H9 (cell line): Measurements from ENCODE around the gene BTN3A1. TPM values are rescaled to one million over a fixed set of nuclear protein-coding genes. Genes with fewer than 3 reads are reported as not detected.

Experiments used
- DNase-seq: peaks from one replicate; pipeline ENCODE4 v3.0.0-alpha.2; 2017
- H2AFZ ChIP-seq: one replicate; pipeline ENCODE4 v1.6.1; 2013; ENCODE audit warnings: mild to moderate bottlenecking, low read length, control low read depth, moderate library complexity
- H2AK5ac ChIP-seq: 2 replicates; pipeline ENCODE4 v1.6.1; 2013; ENCODE audit warnings: low read length, control low read depth, mixed read lengths; ENCODE audit not compliant: insufficient read length
- H2BK120ac ChIP-seq: one replicate; pipeline ENCODE4 v1.6.1; 2013; ENCODE audit warnings: low read depth, mild to moderate bottlenecking, low read length, control low read depth, inconsistent platforms; ENCODE audit not compliant: poor library complexity, severe bottlenecking
- H2BK12ac ChIP-seq: 2 replicates; pipeline ENCODE4 v1.6.1; 2013; ENCODE audit warnings: low read length, control low read depth, mixed read lengths, low read depth; ENCODE audit not compliant: insufficient read length
- H2BK15ac ChIP-seq: 2 replicates; pipeline ENCODE4 v1.6.1; 2013; ENCODE audit warnings: low read depth, low read length, control low read depth
- H2BK20ac ChIP-seq: one replicate; pipeline ENCODE4 v1.6.1; 2013; ENCODE audit warnings: low read depth, mild to moderate bottlenecking, low read length, control low read depth, inconsistent platforms; ENCODE audit not compliant: poor library complexity, severe bottlenecking
- H2BK5ac ChIP-seq: 2 replicates; pipeline ENCODE4 v1.6.1; 2013; ENCODE audit warnings: low read length, control low read depth, mixed read lengths; ENCODE audit not compliant: insufficient read length
- H3K14ac ChIP-seq: 2 replicates; pipeline ENCODE4 v1.6.1; 2013; ENCODE audit warnings: low read length, control low read depth; ENCODE audit not compliant: insufficient read depth
- H3K18ac ChIP-seq: 2 replicates; pipeline ENCODE4 v1.6.1; 2013; ENCODE audit warnings: low read depth, mild to moderate bottlenecking, mixed read lengths, low read length, control low read depth; ENCODE audit not compliant: insufficient read length
- H3K23ac ChIP-seq: 2 replicates; pipeline ENCODE4 v1.6.1; 2013; ENCODE audit warnings: low read length, control low read depth, mixed read lengths, low read depth; ENCODE audit not compliant: insufficient read length
- H3K23me2 ChIP-seq: 2 replicates; pipeline ENCODE4 v1.6.1; 2013; ENCODE audit warnings: low read depth, mild to moderate bottlenecking, mixed read lengths, low read length, control low read depth; ENCODE audit not compliant: insufficient read length, poor library complexity, severe bottlenecking
- H3K27ac ChIP-seq: 2 replicates; pipeline ENCODE4 v1.5.1; 2013; ENCODE audit warnings: low read length, control low read depth, mixed read lengths, low read depth; ENCODE audit not compliant: insufficient read length
- H3K27me3 ChIP-seq: 2 replicates; pipeline ENCODE4 v1.6.1; 2013; ENCODE audit warnings: low read length, control low read depth, inconsistent platforms; ENCODE audit not compliant: insufficient read depth
- H3K4ac ChIP-seq: 2 replicates; pipeline ENCODE4 v1.6.1; 2013; ENCODE audit warnings: low read depth, mild to moderate bottlenecking, control low read depth, inconsistent platforms, low read length, moderate library complexity
- H3K4me1 ChIP-seq: 2 replicates; pipeline ENCODE4 v1.6.1; 2013; ENCODE audit warnings: low read length, control low read depth, inconsistent platforms; ENCODE audit not compliant: insufficient read depth
- H3K4me2 ChIP-seq: 2 replicates; pipeline ENCODE4 v1.6.1; 2013; ENCODE audit warnings: low read length, control low read depth, mixed read lengths; ENCODE audit not compliant: insufficient read length, insufficient read depth
- H3K56ac ChIP-seq: 2 replicates; pipeline ENCODE4 v1.6.1; 2013; ENCODE audit warnings: low read depth, mild to moderate bottlenecking, mixed read lengths, low read length, control low read depth; ENCODE audit not compliant: insufficient read length
- H3K79me1 ChIP-seq: 2 replicates; pipeline ENCODE4 v1.6.1; 2013; ENCODE audit warnings: low read depth, mild to moderate bottlenecking, moderate library complexity, low read length, control low read depth, inconsistent platforms; ENCODE audit not compliant: insufficient read depth, poor library complexity, severe bottlenecking
- H3K79me2 ChIP-seq: 2 replicates; pipeline ENCODE4 v1.6.1; 2013; ENCODE audit warnings: low read length, control low read depth, inconsistent platforms; ENCODE audit not compliant: insufficient read depth
- H3K9ac ChIP-seq: 2 replicates; pipeline ENCODE4 v1.6.1; 2013; ENCODE audit warnings: low read length, control low read depth, mixed read lengths; ENCODE audit not compliant: insufficient read length; ENCODE audit errors: extremely low read depth
- H3K9me3 ChIP-seq: one replicate; pipeline ENCODE4 v1.6.1; 2013; ENCODE audit warnings: low read depth, low read length, inconsistent platforms; ENCODE audit not compliant: control insufficient read depth
- H3T11ph ChIP-seq: one replicate; pipeline ENCODE4 v1.6.1; 2013; ENCODE audit warnings: mild to moderate bottlenecking, low read length, control low read depth, inconsistent platforms
- H4K20me1 ChIP-seq: one replicate; pipeline ENCODE4 v1.6.1; 2013; ENCODE audit not compliant: control insufficient read depth, insufficient read length, insufficient read depth
- H4K5ac ChIP-seq: 2 replicates; pipeline ENCODE4 v1.6.1; 2013; ENCODE audit warnings: low read depth, mild to moderate bottlenecking, mixed read lengths, low read length, control low read depth; ENCODE audit not compliant: insufficient read length
- H4K8ac ChIP-seq: replicated peaks from 2 replicates; pipeline ENCODE4 v1.6.1; 2013; ENCODE audit warnings: low read length, control low read depth, mixed read lengths, low read depth; ENCODE audit not compliant: insufficient read length
- H4K91ac ChIP-seq: 2 replicates; pipeline ENCODE4 v1.6.1; 2013; ENCODE audit warnings: low read depth, mild to moderate bottlenecking, moderate library complexity, mixed read lengths, low read length, control low read depth; ENCODE audit not compliant: insufficient read length
- H3K27ac Mint-ChIP-seq, 3 experiments: 2 replicates in 2 of 3; 3 replicates in 1 of 3; pipeline ENCODE4 v1.8.0; 2020 to 2021; ENCODE audit warnings: mixed read lengths in 3 of 3, mild to moderate bottlenecking in 1 of 3, moderate library complexity in 1 of 3
- H3K27me3 Mint-ChIP-seq: 2 replicates; pipeline ENCODE4 v1.8.0; 2021; ENCODE audit warnings: low read depth, mild to moderate bottlenecking, moderate library complexity, mixed read lengths
- H3K36me3 Mint-ChIP-seq, 3 experiments: 2 replicates in 2 of 3; 3 replicates in 1 of 3; pipeline ENCODE4 v1.8.0; 2020 to 2021; ENCODE audit warnings: low read depth in 3 of 3, mixed read lengths in 3 of 3; ENCODE audit not compliant: insufficient read depth in 1 of 3
- H3K4me1 Mint-ChIP-seq, 2 experiments: 2 replicates each; pipeline ENCODE4 v1.8.0; 2020; ENCODE audit warnings: mixed read lengths in 2 of 2
- H3K4me3 Mint-ChIP-seq, 2 experiments: 2 replicates in 1 of 2; 3 replicates in 1 of 2; pipeline ENCODE4 v1.8.0; 2020 to 2021; ENCODE audit warnings: mild to moderate bottlenecking in 2 of 2, mixed read lengths in 2 of 2, moderate library complexity in 1 of 2
- H3K9me3 Mint-ChIP-seq, 2 experiments: 2 replicates in 1 of 2; 3 replicates in 1 of 2; pipeline ENCODE4 v1.8.0; 2020; ENCODE audit warnings: mild to moderate bottlenecking in 2 of 2, mixed read lengths in 2 of 2, moderate library complexity in 1 of 2
- WGBS: extraction: QIAGEN DNeasy Blood & Tissue Kit; methylation state at CpG from one replicate; pipeline ENCODE4 v1.1.7; 2013; ENCODE audit warnings: missing lambda C conversion rate, low lambda C conversion rate, mixed read lengths; ENCODE audit not compliant: insufficient read length; ENCODE audit errors: extremely low coverage; 5-methylcytosine and 5-hydroxymethylcytosine counted together
- total RNA-seq: library from RNA; stranded (reverse); gene quantifications from 2 replicates; pipeline ENCODE4 v1.2.1, GENCODE V29; 2021
- TF ChIP-seq, protein P1 (sequence below): fragments of 200-600 bp; sonication (generic); conservative IDR thresholded peaks from 3 replicates; pipeline ENCODE4 v1.8.0; 2021; ENCODE audit warnings: antibody characterized with exemption, mild to moderate bottlenecking

Gene BTN3A1
- total RNA-seq, 1 experiment from 2014 or later: 2.5 TPM

GRCh38 chr6:26383624-26384417 lies 18.3 kb upstream of the BTN3A1 start:
- Histone ChIP-seq H3K23ac (no peak overlapping the region), H2BK12ac (no peak overlapping the region), H3K23me2 (peaks cover 5% of the 10 kb centered on the region), H3K18ac (no peak overlapping the region), H3K9ac (peak overlapping the region; percentile 81), H4K91ac (no peak overlapping the region), H3K79me2 (no peaks in the 10 kb centered on the region), H3K4me2 (peak overlapping the region; percentile 82), H2AK5ac (no peak overlapping the region), H3K4me1 (peaks cover 5% of the 10 kb centered on the region; the same call in 1 of the 2 replicates), H3K79me1 (no peaks in the 10 kb centered on the region), H2BK15ac (no peak overlapping the region), H4K8ac (no peak overlapping the region), H3K4ac (no peak overlapping the region), H4K20me1 (no peaks in the 10 kb centered on the region), H3K27ac (no peak overlapping the region), H2BK120ac (no peak overlapping the region), H3K56ac (no peak overlapping the region), H2BK20ac (no peak overlapping the region), H2BK5ac (no peak overlapping the region), H2AFZ (no peak overlapping the region), H3K14ac (0 out of 2 replicates have a peak overlapping the region, but pooled peaks have one; percentile 30), H3K27me3 (no peaks in the 10 kb centered on the region), H3T11ph (no peak overlapping the region), H3K9me3 (no peaks in the 10 kb centered on the region), H4K5ac (no peak overlapping the region)
- no CpG with 5 or more reads among the region's 7 CpGs for WGBS
- H3K4me1 Mint-ChIP-seq: peaks cover 34 to 37% of the 10 kb centered on the region in 2 experiments
- peak; percentile 51 for DNase-seq
- H3K27ac Mint-ChIP-seq: peak overlapping the region in 2 of 3 experiments; percentile 94 to 98; a peak in 4 of 7 replicates
- peaks cover 8 to 18% (median 9%) of the 10 kb centered on the region in 3 experiments; a peak in 6 of 7 replicates for H3K36me3 Mint-ChIP-seq
- TF ChIP-seq, protein P1, sequence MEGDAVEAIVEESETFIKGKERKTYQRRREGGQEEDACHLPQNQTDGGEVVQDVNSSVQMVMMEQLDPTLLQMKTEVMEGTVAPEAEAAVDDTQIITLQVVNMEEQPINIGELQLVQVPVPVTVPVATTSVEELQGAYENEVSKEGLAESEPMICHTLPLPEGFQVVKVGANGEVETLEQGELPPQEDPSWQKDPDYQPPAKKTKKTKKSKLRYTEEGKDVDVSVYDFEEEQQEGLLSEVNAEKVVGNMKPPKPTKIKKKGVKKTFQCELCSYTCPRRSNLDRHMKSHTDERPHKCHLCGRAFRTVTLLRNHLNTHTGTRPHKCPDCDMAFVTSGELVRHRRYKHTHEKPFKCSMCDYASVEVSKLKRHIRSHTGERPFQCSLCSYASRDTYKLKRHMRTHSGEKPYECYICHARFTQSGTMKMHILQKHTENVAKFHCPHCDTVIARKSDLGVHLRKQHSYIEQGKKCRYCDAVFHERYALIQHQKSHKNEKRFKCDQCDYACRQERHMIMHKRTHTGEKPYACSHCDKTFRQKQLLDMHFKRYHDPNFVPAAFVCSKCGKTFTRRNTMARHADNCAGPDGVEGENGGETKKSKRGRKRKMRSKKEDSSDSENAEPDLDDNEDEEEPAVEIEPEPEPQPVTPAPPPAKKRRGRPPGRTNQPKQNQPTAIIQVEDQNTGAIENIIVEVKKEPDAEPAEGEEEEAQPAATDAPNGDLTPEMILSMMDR: no peak
- H3K4me3 Mint-ChIP-seq: peak overlapping the region; percentile 94 to 96
- no peaks in the 10 kb centered on the region; a peak in 1 of 5 replicates for H3K9me3 Mint-ChIP-seq
- no peaks in the 10 kb centered on the region for H3K27me3 Mint-ChIP-seq
